HCT116 (cell line): Measurements from ENCODE around the gene AP5Z1. TPM values are rescaled to one million over a fixed set of nuclear protein-coding genes. Genes with fewer than 3 reads are reported as not detected.

Experiments
- ATAC-seq: fragments of 200-7000 bp; cut with Tn5 transposase; 2 replicates; pipeline ENCODE4 v1.9.1; 2020; ENCODE audit warnings: mild to moderate bottlenecking, moderate library complexity
- BruUV-seq: library from RNA; stranded (reverse); fragments of 400-500 nt; replicated peaks from 2 replicates; lab custom pipeline; 2021; lab: Mats Ljungman, UMichigan
- CTCF ChIA-PET: fragments of 300-600 bp; sonication (Branson Sonifier 250); formaldehyde crosslinking; loops from one replicate; lab custom pipeline; 2021; ENCODE audit warnings: antibody characterized with exemption; lab: Charles Lee
- POLR2A ChIA-PET: fragments of 300-600, 350-600 bp; sonication (Branson Sonifier 250); formaldehyde crosslinking; loops from one replicate; lab custom pipeline; 2021; ENCODE audit warnings: antibody characterized with exemption; lab: Charles Lee
- RAD21 ChIA-PET, 2 experiments: fragments of 300-600 bp; sonication (Branson Sonifier 250); formaldehyde crosslinking; loops; one replicate each; lab custom pipeline; 2023; ENCODE audit warnings: low total read pairs in 2 of 2; ENCODE audit not compliant: uncharacterized antibody in 2 of 2, unreplicated experiment in 2 of 2, low non-redundant PET in 1 of 2; lab: Charles Lee
- DNase-seq: peaks from one replicate; pipeline ENCODE4 v3.0.0-alpha.2; 2010; ENCODE audit warnings: low read depth, low spot score
- H2AFZ ChIP-seq: fragments of 200-600 bp; shearing (Covaris generic), sonication (generic); 2 replicates; pipeline ENCODE4 v1.6.1; 2017; ENCODE audit warnings: low read depth, mixed run types, mixed read lengths, antibody characterized with exemption, low read length; ENCODE audit not compliant: poor library complexity, severe bottlenecking
- H3K27ac ChIP-seq: 2 replicates; pipeline ENCODE4 v1.5.1; 2012; ENCODE audit warnings: low read depth, low read length
- H3K27me3 ChIP-seq: fragments of 200-600 bp; sonication (generic); 2 replicates; pipeline ENCODE4 v1.6.1; 2016; ENCODE audit warnings: mixed run types, low read length, mixed read lengths; ENCODE audit not compliant: insufficient read depth
- H3K36me3 ChIP-seq, 2 experiments: fragments of 200-500 bp in 1 of 2; fragments of 200-600 bp in 1 of 2; sonication (Bioruptor generic) in 1 of 2; sonication (generic) in 1 of 2; 2 replicates each; pipeline versions ENCODE4 v1.5.1 to v1.6.1; 2014 to 2016; ENCODE audit warnings: low read length in 2 of 2, inconsistent platforms in 1 of 2, mixed read lengths in 1 of 2, mixed run types in 1 of 2; ENCODE audit not compliant: insufficient read depth in 2 of 2, control insufficient read depth in 1 of 2
- H3K4me1 ChIP-seq, 2 experiments: fragments of 200-600 bp in 1 of 2; sonication (generic) in 1 of 2; 2 replicates each; pipeline versions ENCODE4 v1.5.1 to v1.6.1; 2012 to 2017; ENCODE audit warnings: low read length in 2 of 2, inconsistent platforms in 1 of 2, mild to moderate bottlenecking in 1 of 2, mixed read lengths in 1 of 2, mixed run types in 1 of 2, moderate library complexity in 1 of 2; ENCODE audit not compliant: insufficient read depth in 2 of 2, control insufficient read depth in 1 of 2
- H3K4me2 ChIP-seq: fragments of 200-600 bp; sonication (generic); 2 replicates; pipeline ENCODE4 v1.6.1; 2017; ENCODE audit warnings: mixed run types, low read length, mixed read lengths
- H3K4me3 ChIP-seq, 2 experiments: fragments of 200-600 bp in 1 of 2; sonication (generic) in 1 of 2; replicated peaks in 1 of 2; 2 replicates each; pipeline ENCODE4 v1.5.1; 2011 to 2016; ENCODE audit warnings: low read length in 2 of 2, control low read depth in 1 of 2, low read depth in 1 of 2, mild to moderate bottlenecking in 1 of 2, mixed read lengths in 1 of 2, mixed run types in 1 of 2
- H3K79me2 ChIP-seq: fragments of 200-600 bp; sonication (generic); 2 replicates; pipeline ENCODE4 v1.6.1; 2017; ENCODE audit warnings: mild to moderate bottlenecking, mixed run types, low read length, moderate library complexity, mixed read lengths; ENCODE audit not compliant: insufficient read depth
- H3K9ac ChIP-seq: fragments of 200-600 bp; sonication (generic); 2 replicates; pipeline ENCODE4 v1.6.1; 2016; ENCODE audit warnings: low read length, mixed read lengths
- H3K9me2 ChIP-seq: fragments of 200-600 bp; sonication (generic), shearing (Covaris generic); 2 replicates; pipeline ENCODE4 v1.6.1; 2017; ENCODE audit warnings: mixed run types, mild to moderate bottlenecking, moderate library complexity; ENCODE audit not compliant: insufficient read depth
- H3K9me3 ChIP-seq, 2 experiments: fragments of 200-500 bp in 1 of 2; fragments of 200-600 bp in 1 of 2; sonication (Bioruptor generic) in 1 of 2; sonication (generic) in 1 of 2; 2 replicates each; pipeline ENCODE4 v1.6.1; 2014 to 2017; ENCODE audit warnings: low read length in 2 of 2, mixed read lengths in 2 of 2, inconsistent platforms in 1 of 2, low read depth in 1 of 2, mild to moderate bottlenecking in 1 of 2, mixed run types in 1 of 2, moderate library complexity in 1 of 2; ENCODE audit not compliant: control insufficient read depth in 1 of 2, insufficient read depth in 1 of 2
- H4K20me1 ChIP-seq: fragments of 200-600 bp; sonication (generic), shearing (Covaris generic); 2 replicates; pipeline ENCODE4 v1.6.1; 2017; ENCODE audit warnings: mixed run types, mild to moderate bottlenecking, moderate library complexity; ENCODE audit not compliant: insufficient read depth
- EGR1 ChIP-seq: IDR thresholded peaks from 2 replicates; pipeline ENCODE4 v1.6.1; 2012; ENCODE audit warnings: low read depth
- ELF1 ChIP-seq: IDR thresholded peaks from 2 replicates; pipeline ENCODE4 v1.6.1; 2012; ENCODE audit warnings: low read depth, borderline replicate concordance
- FOSL1 ChIP-seq: IDR thresholded peaks from 2 replicates; pipeline ENCODE4 v1.6.1; 2012; ENCODE audit warnings: low read depth
- JUND ChIP-seq: IDR thresholded peaks from 2 replicates; pipeline ENCODE4 v1.6.1; 2012
- POLR2A ChIP-seq: IDR thresholded peaks from 2 replicates; pipeline ENCODE4 v1.7.0; 2011; ENCODE audit warnings: borderline replicate concordance; ENCODE audit not compliant: insufficient read depth, insufficient read length; ENCODE audit errors: extremely low read depth
- POLR2AphosphoS5 ChIP-seq: IDR thresholded peaks from 2 replicates; pipeline ENCODE4 v1.6.1; 2011; ENCODE audit warnings: mild to moderate bottlenecking, low read depth, low read length, moderate library complexity
- RAD21 ChIP-seq: IDR thresholded peaks from 2 replicates; pipeline ENCODE4 v1.6.1; 2012; ENCODE audit warnings: low read depth, mild to moderate bottlenecking
- YY1 ChIP-seq: IDR thresholded peaks from 2 replicates; pipeline ENCODE4 v1.6.1; 2011; ENCODE audit warnings: low read length, low read depth, moderate library complexity, mild to moderate bottlenecking; ENCODE audit not compliant: insufficient replicate concordance; ENCODE audit errors: extremely low read depth
- intact Hi-C: fragments of 100-400 bp; cut with micrococcal nuclease; formaldehyde crosslinking; loops from 2 replicates; pipeline ENCODE4 v1.10.0; 2022
- total RNA-seq: library from RNA; stranded (reverse); gene quantifications from one replicate; pipeline ENCODE4 v1.2.1, GENCODE V29; 2021; ENCODE audit not compliant: unreplicated experiment
- TF ChIP-seq, protein P1 (sequence below): IDR thresholded peaks from 2 replicates; pipeline ENCODE4 v1.6.1; 2012; ENCODE audit warnings: low read depth
- TF ChIP-seq, protein P2 (sequence below), 3 experiments: fragments of 200-600 bp in 1 of 3; sonication (generic) in 1 of 3; IDR thresholded peaks in 2 of 3; conservative IDR thresholded peaks in 1 of 3; 2 replicates each; pipeline ENCODE4 v1.5.1; 2012 to 2017; ENCODE audit warnings: low read depth in 2 of 3, low read length in 2 of 3, antibody characterized with exemption in 1 of 3, borderline replicate concordance in 1 of 3, control low read depth in 1 of 3, mild to moderate bottlenecking in 1 of 3, mixed read lengths in 1 of 3, mixed run types in 1 of 3, moderate library complexity in 1 of 3; ENCODE audit not compliant: insufficient read depth in 1 of 3
- TF ChIP-seq, protein P3 (sequence below): IDR thresholded peaks from 2 replicates; pipeline ENCODE4 v1.6.1; 2012

AP5Z1 gene
- total RNA-seq, 1 experiment from 2014 or later, result 23.2 TPM

DNA sequence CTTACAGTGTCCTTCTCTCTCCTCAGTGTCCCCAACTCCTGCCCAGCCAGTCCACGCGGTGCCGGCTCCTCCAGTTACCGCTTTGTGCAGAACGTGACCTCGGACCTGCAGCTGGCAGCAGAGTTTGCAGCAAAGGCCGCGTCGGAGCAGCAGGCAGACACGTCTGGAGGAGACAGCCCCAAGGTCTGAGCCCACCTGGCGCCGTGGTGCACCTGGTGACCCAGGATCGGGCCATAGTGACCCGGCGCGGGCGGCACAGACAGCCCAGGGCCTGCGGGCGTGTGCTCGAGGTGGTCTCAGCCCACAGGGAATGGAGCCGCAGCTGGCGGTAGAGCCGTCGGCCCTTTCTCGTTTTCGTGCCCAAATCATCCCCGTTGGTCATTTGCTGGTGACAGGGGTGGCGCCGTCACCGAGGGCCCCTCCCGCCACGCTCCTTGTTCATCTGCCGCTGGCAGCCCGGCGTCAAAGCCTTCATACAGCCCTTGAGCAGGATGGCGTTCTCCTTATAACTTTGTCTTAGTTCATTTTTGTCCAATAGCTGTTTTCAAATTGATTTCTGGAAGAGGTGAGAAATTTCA lies 20.9 kb upstream of the AP5Z1 start:
- H3K9me2 ChIP-seq, result no peaks in the 10 kb centered on the region
- POLR2A ChIA-PET, result no interaction called here
- TF ChIP-seq YY1, result no peak
- H3K27ac ChIP-seq, result no peak overlapping the region
- intact Hi-C loops, result loop anchor here (1.0 to 5.0 kb wide), 2 partner anchors 122 to 143 kb away; no protein-coding TSS in a partner anchor
- no peak overlapping the region for H3K4me3 ChIP-seq
- peaks cover 20 to 24% of the 10 kb centered on the region in 2 experiments for H3K36me3 ChIP-seq
- BruUV-seq, result no TSS peak
- no peaks in the 10 kb centered on the region for H3K9me3 ChIP-seq
- H3K9ac ChIP-seq, result no peak overlapping the region
- no peak overlapping the region for H3K4me2 ChIP-seq
- H3K4me1 ChIP-seq, result peaks cover 0 to 9% of the 10 kb centered on the region in 2 experiments; a peak in 1 of 4 replicates
- no peak for DNase-seq
- H2AFZ ChIP-seq, result no peak overlapping the region
- CTCF ChIA-PET, result interaction anchor here (1.7 kb wide), 1 partner anchor 122 kb away, joined by 6 read pairs; no protein-coding TSS in a partner anchor
- H4K20me1 ChIP-seq, result no peaks in the 10 kb centered on the region
- no peak for ATAC-seq
- RAD21 ChIA-PET, result no interaction called here
- peaks cover 29% of the 10 kb centered on the region for H3K79me2 ChIP-seq
- H3K27me3 ChIP-seq, result no peaks in the 10 kb centered on the region

DNA sequence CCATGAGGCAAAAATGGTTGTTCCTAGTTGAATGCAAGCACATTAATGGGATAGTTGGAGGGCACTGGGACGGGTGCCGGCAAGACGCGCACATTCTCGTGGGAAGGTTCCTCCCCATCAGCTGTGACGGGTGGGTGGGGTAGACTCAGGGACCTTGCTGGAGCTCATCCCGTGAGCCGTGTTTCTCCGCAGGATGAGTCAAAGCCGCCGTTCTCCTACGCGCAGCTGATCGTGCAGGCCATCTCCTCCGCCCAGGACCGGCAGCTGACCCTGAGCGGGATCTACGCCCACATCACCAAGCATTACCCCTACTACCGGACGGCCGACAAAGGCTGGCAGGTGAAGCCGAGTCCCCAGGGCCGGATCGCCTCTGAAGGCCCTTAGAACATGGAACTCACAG lies 20.4 kb upstream of the AP5Z1 start:
- no peak for ATAC-seq
- Histone ChIP-seq H3K27ac (no peak overlapping the region), H3K9ac (no peak overlapping the region), H3K9me3 (no peaks in the 10 kb centered on the region)
- no peak for TF ChIP-seq EGR1
- TF ChIP-seq, protein P1, sequence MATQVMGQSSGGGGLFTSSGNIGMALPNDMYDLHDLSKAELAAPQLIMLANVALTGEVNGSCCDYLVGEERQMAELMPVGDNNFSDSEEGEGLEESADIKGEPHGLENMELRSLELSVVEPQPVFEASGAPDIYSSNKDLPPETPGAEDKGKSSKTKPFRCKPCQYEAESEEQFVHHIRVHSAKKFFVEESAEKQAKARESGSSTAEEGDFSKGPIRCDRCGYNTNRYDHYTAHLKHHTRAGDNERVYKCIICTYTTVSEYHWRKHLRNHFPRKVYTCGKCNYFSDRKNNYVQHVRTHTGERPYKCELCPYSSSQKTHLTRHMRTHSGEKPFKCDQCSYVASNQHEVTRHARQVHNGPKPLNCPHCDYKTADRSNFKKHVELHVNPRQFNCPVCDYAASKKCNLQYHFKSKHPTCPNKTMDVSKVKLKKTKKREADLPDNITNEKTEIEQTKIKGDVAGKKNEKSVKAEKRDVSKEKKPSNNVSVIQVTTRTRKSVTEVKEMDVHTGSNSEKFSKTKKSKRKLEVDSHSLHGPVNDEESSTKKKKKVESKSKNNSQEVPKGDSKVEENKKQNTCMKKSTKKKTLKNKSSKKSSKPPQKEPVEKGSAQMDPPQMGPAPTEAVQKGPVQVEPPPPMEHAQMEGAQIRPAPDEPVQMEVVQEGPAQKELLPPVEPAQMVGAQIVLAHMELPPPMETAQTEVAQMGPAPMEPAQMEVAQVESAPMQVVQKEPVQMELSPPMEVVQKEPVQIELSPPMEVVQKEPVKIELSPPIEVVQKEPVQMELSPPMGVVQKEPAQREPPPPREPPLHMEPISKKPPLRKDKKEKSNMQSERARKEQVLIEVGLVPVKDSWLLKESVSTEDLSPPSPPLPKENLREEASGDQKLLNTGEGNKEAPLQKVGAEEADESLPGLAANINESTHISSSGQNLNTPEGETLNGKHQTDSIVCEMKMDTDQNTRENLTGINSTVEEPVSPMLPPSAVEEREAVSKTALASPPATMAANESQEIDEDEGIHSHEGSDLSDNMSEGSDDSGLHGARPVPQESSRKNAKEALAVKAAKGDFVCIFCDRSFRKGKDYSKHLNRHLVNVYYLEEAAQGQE, result no peak
- TF ChIP-seq, protein P2, sequence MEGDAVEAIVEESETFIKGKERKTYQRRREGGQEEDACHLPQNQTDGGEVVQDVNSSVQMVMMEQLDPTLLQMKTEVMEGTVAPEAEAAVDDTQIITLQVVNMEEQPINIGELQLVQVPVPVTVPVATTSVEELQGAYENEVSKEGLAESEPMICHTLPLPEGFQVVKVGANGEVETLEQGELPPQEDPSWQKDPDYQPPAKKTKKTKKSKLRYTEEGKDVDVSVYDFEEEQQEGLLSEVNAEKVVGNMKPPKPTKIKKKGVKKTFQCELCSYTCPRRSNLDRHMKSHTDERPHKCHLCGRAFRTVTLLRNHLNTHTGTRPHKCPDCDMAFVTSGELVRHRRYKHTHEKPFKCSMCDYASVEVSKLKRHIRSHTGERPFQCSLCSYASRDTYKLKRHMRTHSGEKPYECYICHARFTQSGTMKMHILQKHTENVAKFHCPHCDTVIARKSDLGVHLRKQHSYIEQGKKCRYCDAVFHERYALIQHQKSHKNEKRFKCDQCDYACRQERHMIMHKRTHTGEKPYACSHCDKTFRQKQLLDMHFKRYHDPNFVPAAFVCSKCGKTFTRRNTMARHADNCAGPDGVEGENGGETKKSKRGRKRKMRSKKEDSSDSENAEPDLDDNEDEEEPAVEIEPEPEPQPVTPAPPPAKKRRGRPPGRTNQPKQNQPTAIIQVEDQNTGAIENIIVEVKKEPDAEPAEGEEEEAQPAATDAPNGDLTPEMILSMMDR (IDR thresholded peaks at IDR 0.05 in 2 of 3, conservative IDR thresholded peaks at IDR 0.05 in 1 of 3; ENCODE audit: borderline replicate concordance in 1 of 3, insufficient read depth in 1 of 3, low read depth in 2 of 3, low read length in 2 of 3), result no peak
- no peak for TF ChIP-seq POLR2A
- no peak for TF ChIP-seq RAD21
- no peak for TF ChIP-seq YY1
- TF ChIP-seq POLR2AphosphoS5, result no peak
- no peak for TF ChIP-seq ELF1
- TF ChIP-seq, protein P3, sequence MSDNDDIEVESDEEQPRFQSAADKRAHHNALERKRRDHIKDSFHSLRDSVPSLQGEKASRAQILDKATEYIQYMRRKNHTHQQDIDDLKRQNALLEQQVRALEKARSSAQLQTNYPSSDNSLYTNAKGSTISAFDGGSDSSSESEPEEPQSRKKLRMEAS, result no peak
- no peak for TF ChIP-seq JUND
- no peak for TF ChIP-seq FOSL1
- TF ChIP-seq, all 23 proteins: peak for 0
- no peaks in the 10 kb centered on the region for H3K27me3 ChIP-seq
- RAD21 ChIA-PET, result no interaction called here
- no peak overlapping the region for H3K4me3 ChIP-seq
- no peaks in the 10 kb centered on the region for H3K9me2 ChIP-seq
- POLR2A ChIA-PET, result no interaction called here
- CTCF ChIA-PET, result interaction anchor here (1.7 kb wide), 1 partner anchor 123 kb away, joined by 6 read pairs; no protein-coding TSS in a partner anchor
- DNase-seq, result no peak
- intact Hi-C loops, result no loop called here
- H2AFZ ChIP-seq, result no peak overlapping the region
- peaks cover 0 to 9% of the 10 kb centered on the region in 2 experiments; a peak in 1 of 4 replicates for H3K4me1 ChIP-seq
- peaks cover 23% of the 10 kb centered on the region for H3K79me2 ChIP-seq
- H4K20me1 ChIP-seq, result no peaks in the 10 kb centered on the region
- H3K4me2 ChIP-seq, result no peak overlapping the region
- peaks cover 24 to 26% of the 10 kb centered on the region in 2 experiments for H3K36me3 ChIP-seq
- no TSS peak for BruUV-seq
